H1 (cell line): ENCODE measurements around the gene BRD1. TPM values are rescaled to one million over a fixed set of nuclear protein-coding genes. Genes with fewer than 3 reads are reported as not detected.

Experiments used
- CBX5 ChIP-seq: fragments of 300-800, 300-1000 bp; sonication (generic); IDR thresholded peaks from 2 replicates; pipeline ENCODE4 v1.7.1; 2016; ENCODE audit warnings: antibody characterized with exemption, low read length, low read depth
- CEBPB ChIP-seq: IDR thresholded peaks from 2 replicates; pipeline ENCODE4 v1.6.1; 2012; ENCODE audit warnings: low read depth, low read length
- CREB1 ChIP-seq: IDR thresholded peaks from 2 replicates; pipeline ENCODE4 v1.6.1; 2012; ENCODE audit warnings: inconsistent platforms
- GABPA ChIP-seq: IDR thresholded peaks from 2 replicates; pipeline ENCODE4 v1.6.1; 2011; ENCODE audit warnings: mild to moderate bottlenecking, low read length, moderate library complexity, borderline replicate concordance; ENCODE audit not compliant: insufficient read depth
- GTF2F1 ChIP-seq: IDR thresholded peaks from 2 replicates; pipeline ENCODE4 v1.6.1; 2012; ENCODE audit warnings: low read depth, low read length, improper control_type of control experiment, borderline replicate concordance
- NRF1 ChIP-seq: IDR thresholded peaks from 2 replicates; pipeline ENCODE4 v1.6.1; 2011; ENCODE audit warnings: mild to moderate bottlenecking, low read depth, low read length, improper control_type of control experiment
- RNF2 ChIP-seq: fragments of 200-900, 300-1000 bp; sonication (generic); IDR thresholded peaks from 2 replicates; pipeline ENCODE4 v1.7.1; 2016; ENCODE audit warnings: borderline replicate concordance, low read depth, mild to moderate bottlenecking, antibody characterized with exemption, low read length; ENCODE audit not compliant: poor library complexity, severe bottlenecking; ENCODE audit errors: missing control alignments
- SIN3A ChIP-seq, 2 experiments: IDR thresholded peaks in 1 of 2; conservative IDR thresholded peaks in 1 of 2; 2 replicates each; pipeline ENCODE4 v1.6.1; 2011 to 2012; ENCODE audit warnings: low read length in 2 of 2, improper control_type of control experiment in 1 of 2, low read depth in 1 of 2, mild to moderate bottlenecking in 1 of 2
- SP2 ChIP-seq: IDR thresholded peaks from 2 replicates; pipeline ENCODE4 v1.6.1; 2012; ENCODE audit warnings: mild to moderate bottlenecking, low read length, inconsistent platforms
- TAF1 ChIP-seq: IDR thresholded peaks from 2 replicates; pipeline ENCODE4 v1.6.1; 2011; ENCODE audit warnings: mild to moderate bottlenecking, low read depth, low read length
- ZNF274 ChIP-seq: IDR thresholded peaks from 2 replicates; pipeline ENCODE4 v1.7.0; 2012; ENCODE audit warnings: low read length, borderline replicate concordance; ENCODE audit errors: extremely low read depth
- polyA plus RNA-seq, 7 experiments: library from polyadenylated mRNA; depleted of rRNA in 3 of 7; stranded (reverse) in 5 of 7; unstranded in 2 of 7; fragments of >200 nt in 5 of 7; fragments of 200-250 nt in 2 of 7; gene quantifications; 1 replicate in 5 of 7; 2 replicates in 1 of 7; 4 replicates in 1 of 7; pipeline versions ENCODE4 v1.2.1 to v1.2.3, GENCODE V29; 2011 to 2013; ENCODE audit warnings: missing spikeins in 2 of 7, mixed read lengths in 2 of 7
- total RNA-seq: library from RNA; stranded (reverse); fragmentation: NEBNext Ultra II Directional; extraction: Animal tissue kit (Norgen Biotek cat#: 25700); gene quantifications from 2 replicates; pipeline ENCODE4 v1.2.1, GENCODE V29; 2021
- TF ChIP-seq, protein P1 (sequence below): IDR thresholded peaks from 2 replicates; pipeline ENCODE4 v1.6.1; 2012; ENCODE audit warnings: inconsistent platforms
- TF ChIP-seq, protein P2 (sequence below): IDR thresholded peaks from 2 replicates; pipeline ENCODE4 v1.6.1; 2012; ENCODE audit warnings: low read length, inconsistent platforms

BRD1 gene
- total and polyA plus RNA-seq, 2 of the 8 experiments (the other 6 are each of a cell fraction or from before 2014, with no cell fraction given): 6.8 to 34.0 TPM

DNA sequence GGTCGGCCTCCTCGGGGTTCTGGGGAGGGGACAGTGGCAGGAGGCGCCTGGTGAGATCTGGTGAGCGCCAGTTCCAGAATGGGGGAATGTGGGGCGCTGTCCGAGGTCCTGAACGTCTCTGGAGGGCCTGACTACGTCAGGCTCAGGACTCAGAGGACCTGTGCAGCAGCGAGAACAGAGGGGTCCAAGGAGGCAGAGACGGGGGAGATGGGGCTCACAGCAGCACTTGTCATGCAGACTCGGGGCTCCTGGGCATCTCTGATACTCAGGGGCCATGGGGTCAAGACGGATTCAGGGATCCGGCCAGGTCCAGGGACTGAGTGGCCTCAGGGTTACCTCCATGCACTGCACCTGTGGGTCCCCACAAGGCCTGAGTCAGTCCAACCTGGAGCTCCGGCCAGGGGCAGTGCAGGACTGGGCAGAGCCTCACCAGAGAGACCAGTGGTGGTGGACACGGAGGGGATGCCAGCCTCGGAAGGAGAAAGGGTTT lies 92.2 kb downstream of the BRD1 start (continued):
- TF ChIP-seq, protein P1, sequence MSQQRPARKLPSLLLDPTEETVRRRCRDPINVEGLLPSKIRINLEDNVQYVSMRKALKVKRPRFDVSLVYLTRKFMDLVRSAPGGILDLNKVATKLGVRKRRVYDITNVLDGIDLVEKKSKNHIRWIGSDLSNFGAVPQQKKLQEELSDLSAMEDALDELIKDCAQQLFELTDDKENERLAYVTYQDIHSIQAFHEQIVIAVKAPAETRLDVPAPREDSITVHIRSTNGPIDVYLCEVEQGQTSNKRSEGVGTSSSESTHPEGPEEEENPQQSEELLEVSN: 0 out of 2 replicates have a peak, but pooled peaks have one; percentile 18
- TF ChIP-seq RNF2 (no peak), TAF1 (no peak), CREB1 (0 out of 2 replicates have a peak, but pooled peaks have one; percentile 14), CBX5 (no peak), GABPA (no peak), SP2 (no peak), ZNF274 (no peak), SIN3A (conservative IDR thresholded peaks at IDR 0.05 in 1 of 2, IDR thresholded peaks at IDR 0.05 in 1 of 2; ENCODE audit: low read depth in 1 of 2, low read length in 2 of 2) (peak; percentile 33 to 65; a peak in 1 of 4 replicates), NRF1 (no peak), CEBPB (no peak), GTF2F1 (no peak)
- TF ChIP-seq, protein P2, sequence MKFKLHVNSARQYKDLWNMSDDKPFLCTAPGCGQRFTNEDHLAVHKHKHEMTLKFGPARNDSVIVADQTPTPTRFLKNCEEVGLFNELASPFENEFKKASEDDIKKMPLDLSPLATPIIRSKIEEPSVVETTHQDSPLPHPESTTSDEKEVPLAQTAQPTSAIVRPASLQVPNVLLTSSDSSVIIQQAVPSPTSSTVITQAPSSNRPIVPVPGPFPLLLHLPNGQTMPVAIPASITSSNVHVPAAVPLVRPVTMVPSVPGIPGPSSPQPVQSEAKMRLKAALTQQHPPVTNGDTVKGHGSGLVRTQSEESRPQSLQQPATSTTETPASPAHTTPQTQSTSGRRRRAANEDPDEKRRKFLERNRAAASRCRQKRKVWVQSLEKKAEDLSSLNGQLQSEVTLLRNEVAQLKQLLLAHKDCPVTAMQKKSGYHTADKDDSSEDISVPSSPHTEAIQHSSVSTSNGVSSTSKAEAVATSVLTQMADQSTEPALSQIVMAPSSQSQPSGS: no peak
